HG02678 (cell line): Measurements from ENCODE around the gene HYI.
A peak's percentile ranks its signal among the peaks of the same experiment; 100 is the strongest.
"Not testable (repeated sequence)": the region's sequence is repeated elsewhere in the genome, so short reads cannot be mapped to it uniquely, and the experiment has no call there.

Source experiments
- ATAC-seq: cut with Tn5 transposase; IDR thresholded peaks from one replicate; pipeline ENCODE4 v1.9.1; 2021; ENCODE audit warnings: mild to moderate bottlenecking, moderate library complexity; ENCODE audit not compliant: unreplicated experiment

Gene HYI

GRCh38 chr1:43453442-43454269 lies at the start of gene HYI:
TSS of gene HYI (minus strand) at chr1:43453931. CDS start at chr1:43453793, 138 bp downstream.
- peak; percentile 34 for ATAC-seq

- not testable (repeated sequence) for ATAC-seq
These were observed 48.1 kb upstream of the HYI start for GRCh38 chr1:43501806-43502205.

GRCh38 chr1:43499898-43500297 lies 46.2 kb upstream of the HYI start:
- ATAC-seq: no peak

GRCh38 chr1:43495204-43495603 lies 41.5 kb upstream of the HYI start:
- no peak for ATAC-seq

GRCh38 chr1:43493661-43494450 lies 40.1 kb upstream of the HYI start:
- no peak for ATAC-seq

- ATAC-seq: no peak
These were observed 39.1 kb upstream of the HYI start for GRCh38 chr1:43492826-43493225.

- ATAC-seq: no peak
These were observed 37.3 kb upstream of the HYI start for GRCh38 chr1:43491061-43491460.

GRCh38 chr1:43488165-43488564 lies 34.4 kb upstream of the HYI start:
- ATAC-seq: no peak

- no peak for ATAC-seq
These were observed 30.6 kb upstream of the HYI start for GRCh38 chr1:43484367-43484766.

GRCh38 chr1:43482215-43482614 lies 28.5 kb upstream of the HYI start:
- no peak for ATAC-seq

- no peak for ATAC-seq
These were observed 27.8 kb upstream of the HYI start for GRCh38 chr1:43481491-43481890.

GRCh38 chr1:43479414-43479813 lies 25.7 kb upstream of the HYI start:
- no peak for ATAC-seq

GRCh38 chr1:43477716-43478115 lies 24.0 kb upstream of the HYI start:
- ATAC-seq: no peak

GRCh38 chr1:43475611-43476401 lies 22.1 kb upstream of the HYI start:
- not testable (repeated sequence) for ATAC-seq

- ATAC-seq: no peak
These were observed 19.7 kb upstream of the HYI start for GRCh38 chr1:43473463-43473862.

- not testable (repeated sequence) for ATAC-seq
These were observed 18.9 kb upstream of the HYI start for GRCh38 chr1:43472463-43473151.

GRCh38 chr1:43472087-43472462 lies 18.3 kb upstream of the HYI start:
- no peak for ATAC-seq

- ATAC-seq: no peak
These were observed 16.2 kb upstream of the HYI start for GRCh38 chr1:43469932-43470331.

GRCh38 chr1:43468414-43468813 lies 14.7 kb upstream of the HYI start:
- ATAC-seq: no peak

- no peak for ATAC-seq
These were observed 12.7 kb upstream of the HYI start for GRCh38 chr1:43466403-43466802.
